Aorta (tissue), 5 donors: ENCODE data around the gene CYP20A1. TPM values are rescaled to one million over a fixed set of nuclear protein-coding genes. Genes with fewer than 3 reads are reported as not detected.
"Not testable (repeated sequence)": the region's sequence is repeated elsewhere in the genome, so short reads cannot be mapped to it uniquely, and the experiment has no call there.

ENCODE experiments used
- ATAC-seq: fragments of 200-7000 bp; cut with Tn5 transposase; one replicate; pipeline ENCODE4 v1.9.1; 2022; ENCODE audit warnings: moderate library complexity; ENCODE audit not compliant: low FRiP score
- DNase-seq, 2 donors: peaks; one replicate each; pipeline ENCODE4 v3.0.0-alpha.2; 2020
- H3K27ac ChIP-seq, 2 donors: one replicate each; pipeline ENCODE4 v1.5.1; 2013; ENCODE audit warnings: low read length in 2 of 2, mild to moderate bottlenecking in 2 of 2, moderate library complexity in 2 of 2, control low read depth in 1 of 2, inconsistent platforms in 1 of 2, low read depth in 1 of 2
- H3K27me3 ChIP-seq, 2 donors: one replicate each; pipeline ENCODE4 v1.6.1; 2013; ENCODE audit warnings: control low read depth in 1 of 2, low read length in 1 of 2, mild to moderate bottlenecking in 1 of 2, moderate library complexity in 1 of 2; ENCODE audit not compliant: insufficient read depth in 2 of 2, control insufficient read depth in 1 of 2
- H3K36me3 ChIP-seq, 2 donors: one replicate each; pipeline ENCODE4 v1.6.1; 2013; ENCODE audit warnings: control low read depth in 1 of 2, low read length in 1 of 2, mild to moderate bottlenecking in 1 of 2; ENCODE audit not compliant: insufficient read depth in 2 of 2, control insufficient read depth in 1 of 2
- H3K4me1 ChIP-seq, 2 donors: one replicate each; pipeline ENCODE4 v1.6.1; 2013; ENCODE audit warnings: low read length in 2 of 2, control low read depth in 1 of 2, mild to moderate bottlenecking in 1 of 2, moderate library complexity in 1 of 2; ENCODE audit not compliant: insufficient read depth in 2 of 2, control insufficient read depth in 1 of 2
- H3K4me3 ChIP-seq, 2 donors: one replicate each; pipeline ENCODE4 v1.5.1; 2013; ENCODE audit warnings: low read length in 2 of 2, control low read depth in 1 of 2, mild to moderate bottlenecking in 1 of 2
- H3K9me3 ChIP-seq: one replicate; pipeline ENCODE4 v1.6.1; 2013; ENCODE audit warnings: mild to moderate bottlenecking, low read length; ENCODE audit not compliant: control insufficient read depth
- WGBS, 2 donors: extraction: QIAGEN DNeasy Blood & Tissue Kit; methylation state at CpG; one replicate each; pipeline ENCODE4 v1.1.7; 2013; 5-methylcytosine and 5-hydroxymethylcytosine counted together
- intact Hi-C, 2 donors: fragments of 100-400 bp; cut with DNase I; formaldehyde crosslinking; loops; one replicate each; pipeline versions ENCODE4 v1.14.2 to v1.15.0; 2022
- long read RNA-seq, 2 donors: library from polyadenylated mRNA; unstranded; transcript quantifications; one replicate each; pipeline ENCODE4 v2.0.0, GENCODE V29; 2020 to 2021
- polyA plus RNA-seq, 2 donors: library from polyadenylated mRNA; stranded (reverse); fragments of 200-250 nt; gene quantifications; one replicate each; pipeline ENCODE4 v1.2.3, GENCODE V29; 2013
- total RNA-seq, 2 donors: library from RNA; stranded (reverse); fragmentation: NEBNext Ultra II Directional; extraction: Animal tissue kit (Norgen Biotek cat#: 25700); gene quantifications; one replicate each; pipeline ENCODE4 v1.2.1, GENCODE V29; 2021
- donor health status: healthy with polysubstance abuse.
- donor health status: Bipolar disorder and iron deficiency.
- donor health status: DM: no; HTN: no; CAD: no.
- donor health status: DM: no; HTN: no; CAD: no.
- donor health status: DM: yes; HTN: yes; CAD: no.

Gene CYP20A1, protein sequence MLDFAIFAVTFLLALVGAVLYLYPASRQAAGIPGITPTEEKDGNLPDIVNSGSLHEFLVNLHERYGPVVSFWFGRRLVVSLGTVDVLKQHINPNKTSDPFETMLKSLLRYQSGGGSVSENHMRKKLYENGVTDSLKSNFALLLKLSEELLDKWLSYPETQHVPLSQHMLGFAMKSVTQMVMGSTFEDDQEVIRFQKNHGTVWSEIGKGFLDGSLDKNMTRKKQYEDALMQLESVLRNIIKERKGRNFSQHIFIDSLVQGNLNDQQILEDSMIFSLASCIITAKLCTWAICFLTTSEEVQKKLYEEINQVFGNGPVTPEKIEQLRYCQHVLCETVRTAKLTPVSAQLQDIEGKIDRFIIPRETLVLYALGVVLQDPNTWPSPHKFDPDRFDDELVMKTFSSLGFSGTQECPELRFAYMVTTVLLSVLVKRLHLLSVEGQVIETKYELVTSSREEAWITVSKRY
- total RNA-seq (10 to 100 TPM; 24.8 to 28.8 TPM), polyA plus RNA-seq (10 to 100 TPM in 1 of 2 donors, 1 to 10 TPM in 1; 9.7 to 19.0 TPM)
- long read RNA-seq, donor 1, transcript CYP20A1-201 (13 exons, 1,949 nt) = major isoform, 29 of 111 reads
- long read RNA-seq, donor 1, transcript CYP20A1-207 (11 exons, 1,359 nt) = minor isoform, 13 of 111 reads
- long read RNA-seq, donor 1, transcript CYP20A1-204 (12 exons, 2,636 nt) = minor isoform, 20 of 111 reads
- long read RNA-seq, donor 1, partial matches to known transcripts = 9 of 111 reads
- long read RNA-seq, donor 1, other reads (novel, unspliced or antisense) = 37 of 111 reads
- long read RNA-seq, donor 2, transcript CYP20A1-201 (13 exons, 1,949 nt) = major isoform, 10 of 41 reads
- long read RNA-seq, donor 2, transcript CYP20A1-207 (11 exons, 1,359 nt) = minor isoform, 8 of 41 reads
- long read RNA-seq, donor 2, partial matches to known transcripts = 1 of 41 reads
- long read RNA-seq, donor 2, other reads (novel, unspliced or antisense) = 17 of 41 reads

DNA sequence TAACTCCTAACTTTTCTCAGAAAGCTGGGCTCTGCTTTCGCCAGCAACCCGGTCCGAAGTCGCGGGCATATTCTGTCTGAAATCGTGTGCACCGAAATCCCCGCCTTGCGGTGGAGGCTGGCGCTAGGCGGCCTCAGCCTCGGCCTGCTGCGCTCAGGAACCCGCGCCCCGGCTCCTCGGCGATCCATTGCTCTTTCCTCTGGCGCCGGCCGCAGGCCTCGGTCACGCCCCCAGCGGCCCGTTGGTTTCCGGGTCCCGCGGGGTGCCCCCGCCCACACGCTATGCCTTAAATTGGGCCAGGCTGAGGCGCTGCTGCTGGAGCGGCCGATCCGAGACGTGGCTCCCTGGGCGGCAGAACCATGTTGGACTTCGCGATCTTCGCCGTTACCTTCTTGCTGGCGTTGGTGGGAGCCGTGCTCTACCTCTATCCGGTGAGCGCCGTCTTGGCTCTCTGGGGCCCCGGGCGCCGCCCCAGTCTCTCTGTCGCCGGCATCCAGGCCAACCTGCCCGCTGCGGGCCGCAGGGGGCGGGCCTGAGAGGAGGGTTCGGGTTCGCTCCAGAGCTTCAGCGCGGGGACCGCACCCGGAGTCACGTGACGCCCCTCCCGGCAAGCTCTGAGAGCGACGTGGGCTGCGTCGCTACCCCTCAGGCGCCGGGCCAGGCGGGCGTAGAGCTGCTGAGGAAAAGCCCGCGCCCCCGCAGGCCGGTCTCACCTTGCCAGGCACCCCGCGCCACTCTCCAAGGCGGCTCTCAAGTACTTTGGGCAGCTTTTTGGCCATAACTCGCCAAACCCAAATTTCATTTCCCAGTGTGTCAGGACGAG lies at the start of gene CYP20A1:
Gene CYP20A1 (plus strand): TSS at position 315 of the 823 bp plus-strand sequence. CDS start 45 bp downstream, at position 360.
- H3K36me3 ChIP-seq = no peaks in the 10 kb centered on the region
- H3K9me3 ChIP-seq = no peaks in the 10 kb centered on the region
- peak within 1 kb of the TSS; percentile 63 to 93 for H3K27ac ChIP-seq
- peak within 1 kb of the TSS; percentile 79 to 92 for H3K4me3 ChIP-seq
- DNase-seq = peak; percentile 98 to 99
- 0% methylated on average over 70 to 80 of the region's 80 CpGs for WGBS, 2 donors
- H3K27me3 ChIP-seq = no peaks in the 10 kb centered on the region
- peaks cover 0 to 2% of the 10 kb centered on the region in 2 donors for H3K4me1 ChIP-seq
- ATAC-seq = peak; percentile 99
- intact Hi-C loops = loop anchor here in 1 of 2 donors (5.0 kb wide), 1 partner anchor 327 kb away; the partner anchor contains the start of genes CARF and WDR12

DNA sequence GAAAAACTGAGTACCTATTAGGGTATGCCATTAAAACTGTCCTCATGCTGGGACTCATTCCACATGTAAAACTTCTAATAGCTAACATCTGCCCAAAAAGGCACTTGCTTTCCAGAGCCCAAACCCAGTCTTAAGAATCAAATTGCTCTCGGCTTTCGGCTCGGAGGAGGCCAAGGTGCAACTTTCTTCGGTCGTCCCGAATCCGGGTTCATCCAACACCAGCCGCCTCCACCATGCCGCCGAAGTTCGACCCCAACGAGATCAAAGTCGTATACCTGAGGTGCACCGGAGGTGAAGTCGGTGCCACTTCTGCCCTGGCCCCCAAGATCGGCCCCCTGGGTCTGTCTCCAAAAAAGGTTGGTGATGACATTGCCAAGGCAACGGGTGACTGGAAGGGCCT lies 48.3 kb upstream of the CYP20A1 start:
- DNase-seq, intact Hi-C loops, H3K27ac ChIP-seq, H3K9me3 ChIP-seq, H3K36me3 ChIP-seq, H3K4me1 ChIP-seq, H3K27me3 ChIP-seq, H3K4me3 ChIP-seq, ATAC-seq: not testable (repeated sequence)
- WGBS, 2 donors = 92 to 96% methylated on average over 14 to 16 of the region's 17 CpGs

DNA sequence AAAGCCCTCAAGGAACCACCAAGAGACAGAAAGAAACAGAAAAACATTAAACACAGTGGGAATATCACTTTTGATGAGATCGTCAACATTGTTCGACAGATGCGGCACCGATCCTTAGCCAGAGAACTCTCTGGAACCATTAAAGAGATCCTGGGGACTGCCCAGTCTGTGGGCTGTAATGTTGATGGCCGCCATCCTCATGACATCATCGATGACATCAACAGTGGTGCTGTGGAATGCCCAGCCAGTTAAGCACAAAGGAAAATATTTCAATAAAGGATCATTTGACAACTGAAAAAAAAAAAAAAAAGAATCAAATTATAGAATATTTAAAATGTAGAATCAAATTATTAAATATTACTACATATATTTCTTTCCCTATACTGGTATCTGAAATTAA lies 47.8 kb upstream of the CYP20A1 start:
- 96 to 97% methylated on average over 6 of the region's 6 CpGs for WGBS, 2 donors
- H3K9me3 ChIP-seq, H3K4me1 ChIP-seq, H3K36me3 ChIP-seq, H3K27me3 ChIP-seq, H3K27ac ChIP-seq, ATAC-seq, intact Hi-C loops, H3K4me3 ChIP-seq, DNase-seq: not testable (repeated sequence)

DNA sequence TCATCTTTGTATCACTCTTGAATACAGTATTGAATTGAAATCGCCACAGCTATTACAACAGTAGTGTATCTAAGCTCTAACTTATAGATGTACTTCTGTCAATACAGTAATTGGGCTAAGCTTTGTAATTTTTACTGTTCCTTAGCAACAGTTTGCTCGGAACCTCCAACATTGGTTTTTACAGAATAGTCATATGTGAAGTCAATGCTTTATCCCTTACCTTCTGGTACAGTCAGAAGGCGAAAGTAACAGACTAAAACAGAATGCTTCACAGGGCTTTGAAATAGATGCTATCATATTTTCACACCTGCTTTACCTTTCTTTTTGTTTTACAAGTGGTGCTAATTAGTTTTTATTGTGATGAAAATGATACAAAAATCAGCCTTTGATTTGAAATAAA lies 46.9 kb upstream of the CYP20A1 start:
- intact Hi-C loops = no loop called here
- no peaks in the 10 kb centered on the region for H3K9me3 ChIP-seq
- no peaks in the 10 kb centered on the region for H3K27me3 ChIP-seq
- peaks cover 0 to 2% of the 10 kb centered on the region in 2 donors for H3K36me3 ChIP-seq
- DNase-seq (no peak), ATAC-seq (no peak)
- peaks cover 0 to 2% of the 10 kb centered on the region in 2 donors for H3K4me1 ChIP-seq
- no peak overlapping the region for H3K4me3 ChIP-seq
- no peak overlapping the region for H3K27ac ChIP-seq
- WGBS, 2 donors = 94 to 95% methylated on average over 3 of the region's 3 CpGs

DNA sequence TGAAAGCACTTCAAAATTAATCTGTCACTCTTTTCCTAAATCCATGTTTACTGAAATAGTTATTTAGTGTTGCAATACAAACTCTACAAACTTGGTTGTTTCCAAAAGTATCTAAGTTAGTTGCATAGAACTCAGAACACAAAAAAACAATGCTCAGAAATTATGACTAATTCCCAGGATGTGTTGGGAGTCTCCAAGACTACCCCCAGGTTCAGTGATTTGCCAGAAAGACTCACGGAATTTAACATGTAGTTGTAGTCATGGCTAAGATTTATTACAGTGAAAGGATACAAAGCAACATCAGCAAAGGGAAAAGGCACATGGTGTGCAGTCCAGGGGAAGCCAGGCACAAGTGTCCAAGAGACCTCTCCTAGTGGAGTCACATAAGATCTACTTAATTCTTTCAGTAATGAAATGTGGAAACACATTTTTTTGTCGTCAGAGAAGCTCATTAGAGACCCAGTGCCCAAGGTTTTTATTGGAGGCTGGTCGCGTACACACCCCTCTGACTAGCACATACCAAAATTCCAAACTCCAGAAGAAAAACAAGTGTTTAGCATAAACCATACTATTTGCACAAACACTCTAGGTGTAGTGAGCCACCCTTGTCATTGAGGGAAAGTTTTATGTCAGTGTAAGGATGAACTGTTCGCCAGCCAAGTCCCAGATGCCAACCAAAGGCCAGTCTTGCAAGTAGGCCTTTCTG lies 43.3 kb upstream of the CYP20A1 start:
- ATAC-seq (no peak), DNase-seq (no peak)
- WGBS, 2 donors = 82 to 83% methylated on average over 5 of the region's 5 CpGs
- Histone ChIP-seq H3K9me3 (no peaks in the 10 kb centered on the region), H3K27ac (no peak overlapping the region), H3K27me3 (no peaks in the 10 kb centered on the region), H3K36me3 (peaks cover 0 to 4% of the 10 kb centered on the region in 2 donors), H3K4me3 (no peak overlapping the region), H3K4me1 (peaks cover 0 to 2% of the 10 kb centered on the region in 2 donors)
- intact Hi-C loops = no loop called here

DNA sequence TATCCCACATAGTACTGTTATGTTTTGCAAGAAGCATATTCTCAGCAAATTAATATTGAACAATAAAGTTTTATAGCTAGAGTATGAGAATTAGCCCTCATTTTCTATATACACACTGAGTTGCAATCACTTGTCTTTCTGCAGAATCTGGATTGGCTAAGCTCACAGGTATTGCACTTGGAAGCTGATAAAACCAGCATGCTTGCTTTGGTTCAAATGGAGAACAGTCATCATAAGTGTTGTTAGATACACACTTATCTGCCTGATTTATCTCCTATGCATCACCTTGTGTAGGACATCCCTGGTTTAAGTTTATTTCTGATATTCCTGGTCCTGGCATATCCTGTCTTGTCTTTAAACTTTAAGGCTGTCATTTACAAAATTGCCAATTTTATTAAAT lies 38.0 kb upstream of the CYP20A1 start:
- intact Hi-C loops = no loop called here
- no peaks in the 10 kb centered on the region for H3K9me3 ChIP-seq
- ATAC-seq = no peak
- peaks cover 0 to under 1% of the 10 kb centered on the region in 2 donors for H3K4me1 ChIP-seq
- H3K36me3 ChIP-seq = peaks cover 6 to 10% of the 10 kb centered on the region in 2 donors
- no peaks in the 10 kb centered on the region for H3K27me3 ChIP-seq
- no peak overlapping the region for H3K4me3 ChIP-seq
- DNase-seq = no peak
- no peak overlapping the region for H3K27ac ChIP-seq

DNA sequence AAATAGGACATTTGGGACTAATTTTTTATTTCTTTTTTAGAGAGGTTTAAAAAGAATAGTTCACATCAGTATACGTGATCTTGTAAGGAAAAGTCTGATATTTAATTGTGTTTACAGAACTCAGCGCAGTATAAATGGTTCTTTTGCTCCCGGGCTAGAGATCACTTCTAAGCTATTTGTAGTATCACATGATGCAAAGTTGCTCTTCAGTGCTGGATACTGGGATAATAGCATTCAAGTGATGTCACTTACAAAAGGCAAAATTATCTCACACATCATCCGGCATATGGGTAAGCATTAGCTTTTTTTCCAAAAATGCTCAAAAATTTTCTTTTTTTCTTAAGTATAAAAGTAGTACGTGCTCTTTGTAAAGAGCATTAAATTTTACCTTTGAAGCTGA lies 37.4 kb upstream of the CYP20A1 start:
- intact Hi-C loops = no loop called here
- 82 to 83% methylated on average over 5 of the region's 5 CpGs for WGBS, 2 donors
- peaks cover 5 to 10% of the 10 kb centered on the region in 2 donors for H3K36me3 ChIP-seq
- H3K27ac ChIP-seq = no peak overlapping the region
- H3K9me3 ChIP-seq = no peaks in the 10 kb centered on the region
- ATAC-seq (no peak), DNase-seq (no peak)
- no peak overlapping the region for H3K4me3 ChIP-seq
- H3K27me3 ChIP-seq = no peaks in the 10 kb centered on the region
- H3K4me1 ChIP-seq = no peaks in the 10 kb centered on the region

DNA sequence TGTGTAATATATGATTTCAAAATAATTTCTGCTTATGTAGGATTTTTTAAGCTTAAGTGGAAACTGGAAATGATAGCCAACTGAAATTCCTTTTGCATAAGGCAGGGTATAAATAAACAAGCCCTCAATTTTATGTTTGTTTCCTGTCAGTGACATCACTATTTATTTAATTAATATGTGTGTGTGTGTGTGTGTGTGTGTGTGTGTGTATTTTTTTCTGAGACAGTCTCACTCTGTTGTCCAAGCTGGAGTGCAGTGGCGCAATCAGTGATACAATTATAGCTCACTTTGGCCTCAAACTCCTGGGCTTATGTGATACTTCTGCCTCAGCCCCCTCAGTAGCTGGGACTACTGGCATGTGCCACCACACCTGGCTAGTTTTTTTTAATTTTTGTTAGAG lies 29.3 kb upstream of the CYP20A1 start:
- Histone ChIP-seq H3K27me3 (no peaks in the 10 kb centered on the region), H3K4me3 (no peak overlapping the region), H3K27ac (no peak overlapping the region), H3K36me3 (peaks cover 0 to 4% of the 10 kb centered on the region in 2 donors), H3K4me1 (no peaks in the 10 kb centered on the region), H3K9me3 (no peaks in the 10 kb centered on the region)
- 98 to 100% methylated on average over 1 of the region's 1 CpG for WGBS, 2 donors
- ATAC-seq = no peak
- intact Hi-C loops = no loop called here
- no peak for DNase-seq
